SK-N-SH (cell line): Measurements from ENCODE around the gene POLD3. TPM values are rescaled to one million over a fixed set of nuclear protein-coding genes. Genes with fewer than 3 reads are reported as not detected.

Experiments
- CTCF ChIA-PET: fragments of 300-600, 350-600 bp; formaldehyde crosslinking; extraction: SDS; loops from one replicate; lab custom pipeline; 2021; lab: Yijun Ruan, JAX
- POLR2A ChIA-PET: fragments of 350-600 bp; sonication (Branson Sonifier 250); formaldehyde crosslinking; extraction: SDS; loops from one replicate; lab custom pipeline; 2020; ENCODE audit warnings: antibody characterized with exemption, inconsistent platforms; lab: Yijun Ruan, JAX
- DNase-seq: peaks from one replicate; pipeline ENCODE4 v3.0.0; 2012
- H2AFZ ChIP-seq: fragments of 200-600 bp; sonication (generic); 2 replicates; pipeline ENCODE4 v1.8.1; 2016; ENCODE audit warnings: antibody characterized with exemption, mild to moderate bottlenecking, low read depth
- H3F3A ChIP-seq: fragments of 200-600 bp; sonication (generic); replicated peaks from 2 replicates; pipeline ENCODE3; 2016; ENCODE audit warnings: antibody characterized with exemption, mild to moderate bottlenecking; ENCODE audit not compliant: insufficient read depth
- H3K27ac ChIP-seq, 2 experiments: fragments of 200-500 bp in 1 of 2; fragments of 200-600 bp in 1 of 2; sonication (Bioruptor generic) in 1 of 2; sonication (generic), shearing (Covaris generic) in 1 of 2; 2 replicates each; pipeline versions ENCODE4 v1.5.1 to v1.6.1; 2014 to 2016; ENCODE audit warnings: low read depth in 2 of 2, inconsistent platforms in 1 of 2, low read length in 1 of 2, mild to moderate bottlenecking in 1 of 2, mixed read lengths in 1 of 2
- H3K27me3 ChIP-seq: fragments of 200-600 bp; sonication (generic), shearing (Covaris generic); 2 replicates; pipeline ENCODE4 v1.6.1; 2016; ENCODE audit warnings: mixed run types; ENCODE audit not compliant: insufficient read depth
- H3K36me3 ChIP-seq, 2 experiments: fragments of 200-500 bp in 1 of 2; fragments of 200-600 bp in 1 of 2; sonication (Bioruptor generic) in 1 of 2; sonication (generic) in 1 of 2; replicated peaks in 1 of 2; 2 replicates each; pipeline versions ENCODE3 to v1.5.1; 2014 to 2016; ENCODE audit warnings: low read length in 1 of 2, mild to moderate bottlenecking in 1 of 2; ENCODE audit not compliant: insufficient read depth in 2 of 2, control insufficient read depth in 1 of 2
- H3K4me1 ChIP-seq, 2 experiments: fragments of 200-500 bp in 1 of 2; fragments of 200-600 bp in 1 of 2; sonication (Bioruptor generic) in 1 of 2; sonication (generic), shearing (Covaris generic) in 1 of 2; 2 replicates each; pipeline versions ENCODE4 v1.5.1 to v1.6.1; 2014 to 2016; ENCODE audit warnings: low read depth in 1 of 2, low read length in 1 of 2, mixed run types in 1 of 2; ENCODE audit not compliant: insufficient read depth in 2 of 2, control insufficient read depth in 1 of 2
- H3K4me2 ChIP-seq: fragments of 200-600 bp; sonication (generic), shearing (Covaris generic); 2 replicates; pipeline ENCODE4 v1.6.1; 2017; ENCODE audit warnings: mixed run types
- H3K4me3 ChIP-seq, 2 experiments: fragments of 200-500 bp in 1 of 2; fragments of 200-600 bp in 1 of 2; sonication (Bioruptor generic) in 1 of 2; sonication (generic), shearing (Covaris generic) in 1 of 2; 2 replicates each; pipeline versions ENCODE4 v1.5.1 to v1.8.1; 2014 to 2016; ENCODE audit warnings: low read depth in 2 of 2, inconsistent platforms in 1 of 2, low read length in 1 of 2, mild to moderate bottlenecking in 1 of 2, mixed read lengths in 1 of 2, moderate library complexity in 1 of 2
- H3K79me2 ChIP-seq: fragments of 200-600 bp; sonication (generic); 2 replicates; pipeline ENCODE4 v1.8.1; 2017; ENCODE audit warnings: mild to moderate bottlenecking; ENCODE audit not compliant: insufficient read depth
- H3K9ac ChIP-seq: fragments of 200-600 bp; sonication (generic); 2 replicates; pipeline ENCODE4 v1.6.1; 2017; ENCODE audit warnings: mixed run types
- H3K9me2 ChIP-seq: fragments of 200-600 bp; sonication (generic); 2 replicates; pipeline ENCODE4 v1.6.1; 2017; ENCODE audit warnings: mixed run types
- H3K9me3 ChIP-seq: fragments of 200-600 bp; sonication (generic); 2 replicates; pipeline ENCODE4 v1.6.1; 2017; ENCODE audit warnings: mixed run types, mild to moderate bottlenecking, moderate library complexity
- H4K20me1 ChIP-seq: fragments of 200-600 bp; sonication (generic); 2 replicates; pipeline ENCODE4 v1.6.1; 2017; ENCODE audit warnings: mild to moderate bottlenecking, mixed run types; ENCODE audit not compliant: insufficient read depth
- ELF1 ChIP-seq: IDR thresholded peaks from 2 replicates; pipeline ENCODE4 v1.4.0; 2012
- FOXJ3 ChIP-seq: sonication (generic); formaldehyde crosslinking; IDR thresholded peaks from 2 replicates; pipeline ENCODE4 v1.5.1; 2020; ENCODE audit warnings: mild to moderate bottlenecking, missing genetic modification reagents
- FOXM1 ChIP-seq: IDR thresholded peaks from 2 replicates; pipeline ENCODE4 v1.4.0; 2012; ENCODE audit warnings: low read depth, mild to moderate bottlenecking
- NFIC ChIP-seq: IDR thresholded peaks from 2 replicates; pipeline ENCODE4 v1.4.0; 2012; ENCODE audit warnings: borderline replicate concordance
- NRF1 ChIP-seq: IDR thresholded peaks from 2 replicates; pipeline ENCODE4 v1.6.1; 2012; ENCODE audit warnings: low read depth, mild to moderate bottlenecking, low read length
- RAD21 ChIP-seq: IDR thresholded peaks from 2 replicates; pipeline ENCODE4 v1.6.1; 2012; ENCODE audit warnings: mild to moderate bottlenecking, low read length
- RCOR1 ChIP-seq: fragments of 150-350 bp; IDR thresholded peaks from 2 replicates; pipeline ENCODE4 v1.6.1; 2017; ENCODE audit warnings: antibody characterized with exemption, low read length
- RXRA ChIP-seq: IDR thresholded peaks from 2 replicates; pipeline ENCODE4 v1.4.0; 2012; ENCODE audit warnings: low read depth, mild to moderate bottlenecking, borderline replicate concordance
- SIN3A ChIP-seq: IDR thresholded peaks from 2 replicates; pipeline ENCODE4 v1.6.1; 2012; ENCODE audit warnings: low read depth, mild to moderate bottlenecking, low read length, moderate library complexity, borderline replicate concordance
- SMC3 ChIP-seq: IDR thresholded peaks from 2 replicates; pipeline ENCODE4 v1.6.1; 2012; ENCODE audit warnings: low read depth, low read length, improper control_type of control experiment
- TCF12 ChIP-seq: IDR thresholded peaks from 2 replicates; pipeline ENCODE4 v1.4.0; 2012
- TEAD4 ChIP-seq: IDR thresholded peaks from 2 replicates; pipeline ENCODE4 v1.4.0; 2012; ENCODE audit warnings: mild to moderate bottlenecking, borderline replicate concordance; ENCODE audit not compliant: insufficient read depth
- WGBS: methylation state at CpG from one replicate; pipeline ENCODE4 v1.1.6; 2017; ENCODE audit warnings: low lambda C conversion rate; 5-methylcytosine and 5-hydroxymethylcytosine counted together
- polyA plus RNA-seq, 3 experiments: library from polyadenylated mRNA; depleted of rRNA; stranded (reverse); fragments of >200 nt; gene quantifications; 2 replicates each; pipeline ENCODE4 v1.2.3, GENCODE V29; 2012
- TF ChIP-seq, protein P1 (sequence below): fragments of 150-350 bp; IDR thresholded peaks from 2 replicates; pipeline ENCODE4 v1.6.1; 2016; ENCODE audit warnings: mild to moderate bottlenecking, low read depth, low read length
- TF ChIP-seq, protein P2 (sequence below): IDR thresholded peaks from 2 replicates; pipeline ENCODE4 v1.6.1; 2012; ENCODE audit warnings: mild to moderate bottlenecking, low read depth, low read length, moderate library complexity
- TF ChIP-seq, protein P3 (sequence below): IDR thresholded peaks from 2 replicates; pipeline ENCODE4; 2012
- TF ChIP-seq, protein P4 (sequence below): IDR thresholded peaks from 2 replicates; pipeline ENCODE4 v1.4.0; 2012; ENCODE audit warnings: low read depth, borderline replicate concordance
- TF ChIP-seq, protein P5 (sequence below): IDR thresholded peaks from 2 replicates; pipeline ENCODE4 v1.4.0; 2012; ENCODE audit warnings: low read depth, borderline replicate concordance

The POLD3 gene
- polyA plus RNA-seq, 1 of the 3 experiments (the other 2 are of a cell fraction): 7.9 TPM

DNA sequence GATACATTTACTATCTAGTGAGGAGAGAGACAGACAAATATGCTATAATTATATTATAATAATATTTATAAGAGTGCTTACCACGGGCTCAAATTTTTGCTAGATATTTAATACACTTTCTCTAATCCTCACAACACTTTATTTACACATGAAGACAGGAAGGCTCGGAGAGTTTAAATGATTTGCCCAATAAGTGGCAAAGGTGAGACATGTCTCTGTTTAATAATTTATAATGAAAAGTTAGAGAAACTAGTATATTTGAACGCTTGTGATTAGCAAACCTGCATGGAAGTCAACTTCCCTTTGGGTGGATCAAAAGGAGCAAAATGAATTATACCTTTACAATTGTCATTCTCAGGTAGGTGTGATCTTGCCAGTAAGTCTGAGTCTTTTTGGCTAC lies 55.4 kb downstream of the POLD3 start:
- POLR2A ChIA-PET: no interaction called here

DNA sequence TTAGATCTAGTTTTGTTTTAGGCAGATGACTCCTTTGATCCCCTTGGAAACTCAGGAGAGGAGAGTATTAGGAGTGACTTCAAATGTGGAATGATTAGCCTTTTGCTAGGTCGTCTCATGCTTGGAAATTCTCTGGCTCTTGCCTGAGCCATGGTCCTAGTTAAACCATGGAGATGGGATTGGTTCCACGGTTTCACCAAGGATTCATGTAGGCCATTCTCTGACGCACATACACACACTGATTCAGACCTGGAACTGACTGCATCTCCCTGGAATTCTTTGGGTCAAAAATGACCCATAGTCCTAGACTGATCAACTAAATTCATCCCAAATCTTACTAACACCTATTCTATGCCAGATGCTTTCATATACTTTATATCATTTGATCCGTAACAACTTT lies 56.5 kb downstream of the POLD3 start:
- H3K36me3 ChIP-seq: peaks cover 10 to 13% of the 10 kb centered on the region in 2 experiments
- no peak overlapping the region for H2AFZ ChIP-seq
- no peak overlapping the region for H3K9ac ChIP-seq
- no peak overlapping the region for H3K4me2 ChIP-seq
- ChIA-PET CTCF (no interaction called here), POLR2A (no interaction called here)
- H3K79me2 ChIP-seq: no peaks in the 10 kb centered on the region
- H3K27ac ChIP-seq: no peak overlapping the region
- peaks cover 0 to 9% of the 10 kb centered on the region in 2 experiments; a peak in 2 of 4 replicates for H3K4me1 ChIP-seq
- no peak for DNase-seq
- H3K9me3 ChIP-seq: no peaks in the 10 kb centered on the region
- H3K9me2 ChIP-seq: no peaks in the 10 kb centered on the region
- H4K20me1 ChIP-seq: no peaks in the 10 kb centered on the region
- WGBS: 90% methylated on average over 4 of the region's 4 CpGs
- no peaks in the 10 kb centered on the region for H3F3A ChIP-seq
- H3K4me3 ChIP-seq: no peak overlapping the region
- TF ChIP-seq SIN3A: no peak
- no peak for TF ChIP-seq ELF1
- TF ChIP-seq TCF12: no peak
- TF ChIP-seq RXRA: no peak
- TF ChIP-seq, protein P1, sequence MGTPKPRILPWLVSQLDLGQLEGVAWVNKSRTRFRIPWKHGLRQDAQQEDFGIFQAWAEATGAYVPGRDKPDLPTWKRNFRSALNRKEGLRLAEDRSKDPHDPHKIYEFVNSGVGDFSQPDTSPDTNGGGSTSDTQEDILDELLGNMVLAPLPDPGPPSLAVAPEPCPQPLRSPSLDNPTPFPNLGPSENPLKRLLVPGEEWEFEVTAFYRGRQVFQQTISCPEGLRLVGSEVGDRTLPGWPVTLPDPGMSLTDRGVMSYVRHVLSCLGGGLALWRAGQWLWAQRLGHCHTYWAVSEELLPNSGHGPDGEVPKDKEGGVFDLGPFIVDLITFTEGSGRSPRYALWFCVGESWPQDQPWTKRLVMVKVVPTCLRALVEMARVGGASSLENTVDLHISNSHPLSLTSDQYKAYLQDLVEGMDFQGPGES: no peak
- no peak for TF ChIP-seq RCOR1
- no peak for TF ChIP-seq NFIC
- TF ChIP-seq, protein P2, sequence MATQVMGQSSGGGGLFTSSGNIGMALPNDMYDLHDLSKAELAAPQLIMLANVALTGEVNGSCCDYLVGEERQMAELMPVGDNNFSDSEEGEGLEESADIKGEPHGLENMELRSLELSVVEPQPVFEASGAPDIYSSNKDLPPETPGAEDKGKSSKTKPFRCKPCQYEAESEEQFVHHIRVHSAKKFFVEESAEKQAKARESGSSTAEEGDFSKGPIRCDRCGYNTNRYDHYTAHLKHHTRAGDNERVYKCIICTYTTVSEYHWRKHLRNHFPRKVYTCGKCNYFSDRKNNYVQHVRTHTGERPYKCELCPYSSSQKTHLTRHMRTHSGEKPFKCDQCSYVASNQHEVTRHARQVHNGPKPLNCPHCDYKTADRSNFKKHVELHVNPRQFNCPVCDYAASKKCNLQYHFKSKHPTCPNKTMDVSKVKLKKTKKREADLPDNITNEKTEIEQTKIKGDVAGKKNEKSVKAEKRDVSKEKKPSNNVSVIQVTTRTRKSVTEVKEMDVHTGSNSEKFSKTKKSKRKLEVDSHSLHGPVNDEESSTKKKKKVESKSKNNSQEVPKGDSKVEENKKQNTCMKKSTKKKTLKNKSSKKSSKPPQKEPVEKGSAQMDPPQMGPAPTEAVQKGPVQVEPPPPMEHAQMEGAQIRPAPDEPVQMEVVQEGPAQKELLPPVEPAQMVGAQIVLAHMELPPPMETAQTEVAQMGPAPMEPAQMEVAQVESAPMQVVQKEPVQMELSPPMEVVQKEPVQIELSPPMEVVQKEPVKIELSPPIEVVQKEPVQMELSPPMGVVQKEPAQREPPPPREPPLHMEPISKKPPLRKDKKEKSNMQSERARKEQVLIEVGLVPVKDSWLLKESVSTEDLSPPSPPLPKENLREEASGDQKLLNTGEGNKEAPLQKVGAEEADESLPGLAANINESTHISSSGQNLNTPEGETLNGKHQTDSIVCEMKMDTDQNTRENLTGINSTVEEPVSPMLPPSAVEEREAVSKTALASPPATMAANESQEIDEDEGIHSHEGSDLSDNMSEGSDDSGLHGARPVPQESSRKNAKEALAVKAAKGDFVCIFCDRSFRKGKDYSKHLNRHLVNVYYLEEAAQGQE: no peak
- TF ChIP-seq, protein P3, sequence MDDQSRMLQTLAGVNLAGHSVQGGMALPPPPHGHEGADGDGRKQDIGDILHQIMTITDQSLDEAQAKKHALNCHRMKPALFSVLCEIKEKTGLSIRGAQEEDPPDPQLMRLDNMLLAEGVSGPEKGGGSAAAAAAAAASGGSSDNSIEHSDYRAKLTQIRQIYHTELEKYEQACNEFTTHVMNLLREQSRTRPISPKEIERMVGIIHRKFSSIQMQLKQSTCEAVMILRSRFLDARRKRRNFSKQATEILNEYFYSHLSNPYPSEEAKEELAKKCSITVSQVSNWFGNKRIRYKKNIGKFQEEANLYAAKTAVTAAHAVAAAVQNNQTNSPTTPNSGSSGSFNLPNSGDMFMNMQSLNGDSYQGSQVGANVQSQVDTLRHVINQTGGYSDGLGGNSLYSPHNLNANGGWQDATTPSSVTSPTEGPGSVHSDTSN: no peak
- TF ChIP-seq, protein P4, sequence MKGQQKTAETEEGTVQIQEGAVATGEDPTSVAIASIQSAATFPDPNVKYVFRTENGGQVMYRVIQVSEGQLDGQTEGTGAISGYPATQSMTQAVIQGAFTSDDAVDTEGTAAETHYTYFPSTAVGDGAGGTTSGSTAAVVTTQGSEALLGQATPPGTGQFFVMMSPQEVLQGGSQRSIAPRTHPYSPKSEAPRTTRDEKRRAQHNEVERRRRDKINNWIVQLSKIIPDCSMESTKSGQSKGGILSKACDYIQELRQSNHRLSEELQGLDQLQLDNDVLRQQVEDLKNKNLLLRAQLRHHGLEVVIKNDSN: no peak
- no peak for TF ChIP-seq NRF1
- no peak for TF ChIP-seq FOXM1
- TF ChIP-seq, protein P5, sequence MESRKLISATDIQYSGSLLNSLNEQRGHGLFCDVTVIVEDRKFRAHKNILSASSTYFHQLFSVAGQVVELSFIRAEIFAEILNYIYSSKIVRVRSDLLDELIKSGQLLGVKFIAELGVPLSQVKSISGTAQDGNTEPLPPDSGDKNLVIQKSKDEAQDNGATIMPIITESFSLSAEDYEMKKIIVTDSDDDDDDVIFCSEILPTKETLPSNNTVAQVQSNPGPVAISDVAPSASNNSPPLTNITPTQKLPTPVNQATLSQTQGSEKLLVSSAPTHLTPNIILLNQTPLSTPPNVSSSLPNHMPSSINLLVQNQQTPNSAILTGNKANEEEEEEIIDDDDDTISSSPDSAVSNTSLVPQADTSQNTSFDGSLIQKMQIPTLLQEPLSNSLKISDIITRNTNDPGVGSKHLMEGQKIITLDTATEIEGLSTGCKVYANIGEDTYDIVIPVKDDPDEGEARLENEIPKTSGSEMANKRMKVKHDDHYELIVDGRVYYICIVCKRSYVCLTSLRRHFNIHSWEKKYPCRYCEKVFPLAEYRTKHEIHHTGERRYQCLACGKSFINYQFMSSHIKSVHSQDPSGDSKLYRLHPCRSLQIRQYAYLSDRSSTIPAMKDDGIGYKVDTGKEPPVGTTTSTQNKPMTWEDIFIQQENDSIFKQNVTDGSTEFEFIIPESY: no peak
- no peak for TF ChIP-seq SMC3
- no peak for TF ChIP-seq FOXJ3 (CRISPR knock-in tag)
- H3K27me3 ChIP-seq: no peaks in the 10 kb centered on the region

More for the DNA sequence above, 55.4 kb downstream of the POLD3 start:
- Histone ChIP-seq H3K27ac (no peak overlapping the region), H3K9ac (no peak overlapping the region), H3K36me3 (peaks cover 11% of the 10 kb centered on the region in 2 experiments), H3K4me3 (no peak overlapping the region), H3K27me3 (no peaks in the 10 kb centered on the region), H3K9me2 (no peaks in the 10 kb centered on the region), H4K20me1 (no peaks in the 10 kb centered on the region), H3K4me1 (peaks cover 0 to 9% of the 10 kb centered on the region in 2 experiments; a peak in 2 of 4 replicates), H3F3A (no peaks in the 10 kb centered on the region), H3K79me2 (no peaks in the 10 kb centered on the region), H2AFZ (no peak overlapping the region), H3K9me3 (no peaks in the 10 kb centered on the region), H3K4me2 (no peak overlapping the region)
- TF ChIP-seq RAD21 (no peak), TEAD4 (no peak)
- TF ChIP-seq, protein P1: no peak
- CTCF ChIA-PET: no interaction called here
- DNase-seq: no peak
- 97% methylated on average over 3 of the region's 3 CpGs for WGBS
